HG03558 (cell line): ENCODE results near the gene NCOA3.
"Not testable (repeated sequence)": the region's sequence is repeated elsewhere in the genome, so short reads cannot be mapped to it uniquely, and the experiment has no call there.

Source experiments
- ATAC-seq: cut with Tn5 transposase; IDR thresholded peaks from one replicate; pipeline ENCODE4 v1.9.1; 2021; ENCODE audit warnings: moderate number of reproducible peaks; ENCODE audit not compliant: unreplicated experiment; ENCODE audit errors: extremely low read depth

Gene NCOA3

DNA sequence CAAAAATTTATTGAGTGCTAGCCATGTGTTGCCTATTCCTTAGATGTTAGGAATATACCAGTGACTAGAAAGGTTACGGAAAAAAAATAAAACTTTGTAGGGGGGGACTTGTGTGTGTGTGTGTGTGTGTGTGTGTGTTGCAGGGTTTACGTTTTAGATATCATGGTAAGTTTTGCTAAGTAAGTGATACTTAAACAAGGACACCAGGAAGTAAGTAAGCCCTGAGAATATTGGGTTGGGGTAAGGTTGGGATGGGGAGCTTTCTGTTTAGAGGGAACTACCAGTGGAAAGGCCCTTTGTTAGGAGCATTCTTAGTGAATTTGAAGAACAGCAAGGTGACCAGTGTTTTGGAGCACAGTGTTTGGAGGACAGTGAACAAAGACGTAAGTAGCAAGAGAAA is 30.3 kb downstream of the NCOA3 start:
- ATAC-seq: no peak

- no peak for ATAC-seq
Observed at GRCh38 chr20:47533518-47534062, 31.9 kb downstream of the NCOA3 start.

DNA sequence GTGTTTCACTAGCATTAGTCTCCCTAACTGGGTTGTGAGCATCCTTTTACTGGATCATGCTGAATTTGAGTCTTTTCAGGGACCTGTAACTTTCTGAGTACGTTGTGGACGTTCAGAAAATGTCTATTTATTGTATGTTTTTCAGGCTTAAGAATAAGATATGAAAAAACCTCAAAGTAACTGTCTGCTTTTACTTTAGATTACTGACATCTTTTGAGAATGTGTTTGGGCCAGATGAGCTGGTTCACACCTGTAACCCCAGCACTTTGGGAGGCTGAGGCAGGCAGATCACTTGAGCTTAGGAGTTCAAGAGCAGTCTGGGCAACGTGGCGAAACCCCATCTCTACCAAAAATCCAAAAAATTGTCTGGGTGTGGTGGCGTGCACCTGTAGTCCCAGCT is 32.7 kb downstream of the NCOA3 start:
- ATAC-seq: no peak

DNA sequence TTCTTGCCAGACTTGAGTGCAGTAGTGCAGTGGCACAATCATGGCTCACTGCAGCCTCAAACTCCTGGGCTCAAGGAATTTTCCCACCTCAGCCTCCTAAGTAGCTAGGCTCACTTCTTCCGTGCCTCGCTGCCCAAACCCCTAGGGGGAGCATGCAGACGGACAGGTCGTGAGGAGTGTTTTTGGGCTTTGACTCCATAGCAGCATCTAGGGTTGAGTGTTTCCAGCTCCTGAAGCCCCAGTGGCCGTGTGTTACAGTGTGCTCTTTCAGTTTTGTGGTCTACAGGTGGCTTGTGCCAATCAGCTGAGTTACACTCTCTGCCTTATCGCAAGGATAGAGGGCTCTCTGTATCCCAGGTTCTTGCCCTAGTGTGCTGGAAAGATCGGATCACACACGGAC is 33.4 kb downstream of the NCOA3 start:
- ATAC-seq: no peak

- no peak for ATAC-seq
Observed at GRCh38 chr20:47535994-47536393, 34.3 kb downstream of the NCOA3 start.

GRCh38 chr20:47540443-47541354 is 39.0 kb downstream of the NCOA3 start:
- ATAC-seq: no peak

DNA sequence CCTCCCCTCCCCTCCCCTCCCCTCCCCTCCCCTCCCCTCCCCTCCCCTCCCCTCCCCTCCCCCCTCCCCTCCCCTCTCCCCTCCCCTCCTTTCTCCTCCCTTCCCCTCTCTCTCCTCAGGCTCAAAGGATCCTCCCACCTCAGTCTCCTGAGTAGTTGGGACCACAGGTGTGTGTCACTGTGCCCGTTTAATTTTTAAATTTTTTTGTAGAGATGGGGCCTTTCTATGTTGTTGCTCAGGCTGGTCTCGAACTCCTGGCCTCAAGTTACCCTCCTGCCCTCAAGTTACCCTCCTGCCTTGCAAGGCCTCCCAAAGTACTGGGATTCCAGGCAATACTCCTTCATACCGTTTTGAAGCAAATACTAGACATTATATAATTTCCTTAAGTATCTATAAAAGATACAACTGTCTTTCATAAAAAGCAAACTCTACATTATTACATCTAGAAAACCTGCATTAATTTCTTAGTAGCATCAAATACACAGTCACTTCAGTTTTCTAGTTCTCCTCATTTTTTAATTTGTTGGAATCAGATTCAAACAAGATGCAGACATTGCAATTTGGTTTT is 39.8 kb downstream of the NCOA3 start:
- no peak for ATAC-seq

DNA sequence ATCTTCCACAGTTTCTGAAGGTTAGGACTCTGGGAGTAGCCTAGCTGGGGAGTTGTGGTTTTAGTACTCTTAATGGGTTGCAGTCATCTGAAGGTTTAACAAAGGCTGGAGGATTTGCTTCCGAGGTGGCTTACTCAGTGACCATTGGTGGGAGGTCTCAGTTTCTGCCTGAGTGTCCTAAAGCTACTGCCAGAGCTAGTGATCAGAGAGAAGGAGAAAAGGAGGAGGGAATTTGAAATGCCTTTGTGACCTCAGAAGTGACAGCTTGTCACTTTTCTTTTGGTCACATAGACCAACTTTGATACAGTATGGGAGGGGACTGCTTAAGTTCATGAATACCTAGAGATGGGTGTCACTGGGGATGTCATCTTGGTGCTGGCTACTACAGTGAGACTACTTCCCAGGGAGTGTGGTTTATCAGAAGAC is 41.3 kb downstream of the NCOA3 start:
- ATAC-seq: no peak

- no peak for ATAC-seq
Observed at GRCh38 chr20:47544240-47544639, 42.6 kb downstream of the NCOA3 start.

GRCh38 chr20:47544852-47545251 is 43.2 kb downstream of the NCOA3 start:
- no peak for ATAC-seq

GRCh38 chr20:47545499-47545898 is 43.8 kb downstream of the NCOA3 start:
- ATAC-seq: no peak

- no peak for ATAC-seq
Observed at GRCh38 chr20:47546184-47547033, 44.7 kb downstream of the NCOA3 start.

- ATAC-seq: no peak
Observed at GRCh38 chr20:47547034-47547387, 45.3 kb downstream of the NCOA3 start.

DNA sequence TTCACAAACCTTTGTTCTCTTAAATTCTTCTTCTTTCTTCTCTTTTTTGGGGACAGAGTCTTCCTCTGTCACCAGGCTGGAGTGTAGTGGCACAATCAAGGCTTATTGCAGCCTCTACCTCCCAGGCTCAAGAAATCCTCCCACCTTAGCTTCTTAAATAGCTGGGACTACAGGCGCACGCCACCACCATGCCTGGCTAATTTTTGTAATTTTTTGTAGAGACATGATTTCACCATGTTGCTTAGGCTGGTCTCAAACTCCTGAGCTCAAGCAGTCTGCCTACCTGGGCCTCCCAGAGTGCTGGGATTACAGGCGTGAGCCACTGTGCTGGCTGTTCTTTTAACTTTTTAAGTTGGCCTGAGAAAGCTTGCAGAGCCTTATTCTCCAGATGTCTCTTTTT is 48.0 kb downstream of the NCOA3 start:
- ATAC-seq: no peak

DNA sequence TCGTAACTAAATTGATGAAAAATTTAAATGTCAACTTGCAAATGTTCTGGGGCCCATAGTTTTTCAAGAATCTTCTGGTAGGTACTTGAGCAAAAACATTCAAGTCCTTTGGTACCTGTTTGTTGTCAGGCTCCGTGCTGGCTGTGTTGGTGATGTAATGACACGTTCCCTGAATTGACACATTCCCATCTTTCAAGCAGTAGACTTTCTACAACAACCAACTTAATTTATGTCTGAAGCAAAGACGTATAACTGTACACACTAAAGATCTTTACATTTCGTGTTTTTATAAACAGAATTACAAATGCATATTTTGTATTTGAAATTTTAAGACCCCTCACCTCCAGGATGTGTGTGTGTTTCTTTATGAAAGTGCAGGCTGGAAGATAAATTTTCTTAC is 49.5 kb downstream of the NCOA3 start:
- ATAC-seq: no peak

DNA sequence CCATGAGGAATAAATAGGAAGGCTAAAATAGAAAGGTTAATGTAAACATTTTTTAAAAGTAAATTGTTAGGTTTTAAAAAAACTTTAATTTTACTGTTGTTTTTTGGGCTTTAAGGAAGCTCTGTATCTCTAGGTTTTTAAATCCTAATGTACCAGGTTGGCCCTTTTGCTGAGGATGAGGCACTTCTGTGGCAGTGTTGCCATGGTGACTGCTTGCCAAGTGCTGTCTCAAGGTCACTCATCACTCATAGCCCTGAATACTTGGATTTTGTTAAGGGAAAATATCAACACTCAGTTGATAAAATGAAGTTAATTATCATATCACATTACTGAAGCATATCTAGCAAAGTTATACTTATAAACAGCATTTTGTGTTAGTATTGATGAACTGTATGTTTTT is 50.2 kb downstream of the NCOA3 start:
- ATAC-seq: no peak

GRCh38 chr20:47552996-47553395 is 51.3 kb downstream of the NCOA3 start:
- ATAC-seq: no peak

DNA sequence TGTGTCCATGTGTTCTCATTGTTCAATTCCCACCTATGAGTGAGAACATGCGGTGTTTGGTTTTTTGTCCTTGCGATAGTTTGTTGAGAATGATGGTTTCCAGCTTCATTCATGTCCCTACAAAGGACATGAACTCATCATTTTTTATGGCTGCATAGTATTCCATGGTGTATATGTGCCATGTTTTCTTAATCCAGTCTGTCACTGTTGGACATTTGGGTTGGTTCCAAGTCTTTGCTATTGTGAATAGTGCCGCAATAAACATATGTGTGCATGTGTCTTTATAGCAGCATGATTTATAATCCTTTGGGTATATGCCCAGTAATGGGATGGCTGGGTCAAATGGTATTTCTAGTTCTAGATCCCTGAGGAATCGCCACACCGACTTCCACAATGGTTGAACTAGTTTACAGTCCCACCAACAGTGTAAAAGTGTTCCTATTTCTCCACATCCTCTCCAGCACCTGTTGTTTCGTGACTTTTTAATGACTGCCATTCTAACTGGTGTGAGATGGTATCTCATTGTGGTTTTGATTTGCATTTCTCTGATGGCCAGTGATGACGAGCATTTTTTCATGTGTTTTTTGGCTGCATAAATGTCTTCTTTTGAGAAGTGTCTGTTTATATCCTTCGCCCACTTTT is 52.0 kb downstream of the NCOA3 start:
- ATAC-seq: not testable (repeated sequence)

DNA sequence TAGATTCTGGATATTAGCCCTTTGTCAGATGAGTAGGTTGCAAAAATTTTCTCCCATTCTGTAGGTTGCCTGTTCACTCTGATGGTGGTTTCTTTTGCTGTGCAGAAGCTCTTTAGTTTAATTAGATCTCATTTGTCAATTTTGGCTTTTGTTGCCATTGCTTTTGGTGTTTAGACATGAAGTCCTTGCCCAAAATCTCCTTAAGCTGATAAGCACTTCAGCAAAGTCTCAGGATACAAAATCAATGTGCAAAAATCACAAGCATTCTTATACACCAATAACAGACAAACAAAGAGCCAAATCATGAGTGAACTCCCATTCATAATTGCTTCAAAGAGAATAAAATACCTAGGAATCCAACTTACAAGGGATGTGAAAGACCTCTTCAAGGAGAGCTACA is 52.6 kb downstream of the NCOA3 start:
- ATAC-seq: not testable (repeated sequence)

DNA sequence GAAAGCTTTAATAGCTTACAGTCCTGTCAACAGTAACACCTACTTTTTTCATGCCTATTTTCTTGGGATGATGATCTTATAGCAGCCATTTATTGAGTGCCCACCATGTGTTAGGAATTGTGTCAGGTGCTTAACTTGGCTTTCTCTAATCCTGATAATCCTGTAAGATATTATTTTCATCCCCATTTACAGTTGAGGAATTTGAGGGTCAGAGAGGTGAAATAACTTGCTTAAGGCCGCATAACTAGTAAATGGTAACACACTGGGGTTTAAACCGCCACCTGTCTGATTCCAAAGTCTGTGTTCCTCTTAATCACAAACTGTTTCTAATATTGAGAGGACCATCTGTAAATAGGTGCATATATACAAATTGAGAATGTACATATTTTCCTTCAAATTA is 55.5 kb downstream of the NCOA3 start:
- ATAC-seq: no peak
